K562 (cell line): Measurements from ENCODE around the gene C1orf87. TPM values are rescaled to one million over a fixed set of nuclear protein-coding genes. Genes with fewer than 3 reads are reported as not detected.

Experiments used
- ATAC-seq: fragments of 200-7000 bp; cut with Tn5 transposase; 3 replicates; pipeline ENCODE4 v1.9.1; 2020; ENCODE audit warnings: moderate library complexity
- BruUV-seq: library from RNA; stranded (reverse); fragments of 400-500 nt; replicated peaks from 2 replicates; lab custom pipeline; 2021; lab: Mats Ljungman, UMichigan
- CTCF ChIA-PET: fragments of 300-600 bp; formaldehyde crosslinking; extraction: SDS; loops from one replicate; lab custom pipeline; 2021; ENCODE audit warnings: low intra/inter-chr PET ratio; lab: Yijun Ruan, JAX
- POLR2A ChIA-PET: fragments of 300-600, 350-650 bp; sonication (Branson Sonifier 250); formaldehyde crosslinking; extraction: SDS; loops from one replicate; lab custom pipeline; 2021; ENCODE audit warnings: antibody characterized with exemption, inconsistent platforms; lab: Yijun Ruan, JAX
- DNase-seq, 4 experiments: peaks; one replicate each; pipeline versions ENCODE4 v3.0.0 to v3.0.0-alpha.2; 2011 to 2018; ENCODE audit warnings: low spot score in 3 of 4, mixed read lengths in 3 of 4; ENCODE audit errors: extremely low read depth in 1 of 4
- FAIRE-seq: peaks from 2 replicates; lab custom pipeline; 2011; peaks lifted over from hg19 to GRCh38; lab: Jason Lieb, UNC
- H2AFZ ChIP-seq: 2 replicates; pipeline ENCODE4 v1.6.0; 2011; ENCODE audit warnings: low read depth, low read length, control low read depth, inconsistent platforms
- H3K27ac ChIP-seq: fragments of 200-600 bp; 3 replicates; pipeline ENCODE4 v1.8.0; 2011; ENCODE audit warnings: low read depth, mild to moderate bottlenecking, control low read depth, inconsistent platforms, low read length, moderate library complexity, mixed read lengths; ENCODE audit errors: extremely low read depth
- H3K27me3 ChIP-seq, 2 experiments: fragments of 300-600 bp in 1 of 2; 2 replicates in 1 of 2; 3 replicates in 1 of 2; pipeline versions ENCODE4 v1.6.0 to v1.8.0; 2011; ENCODE audit warnings: inconsistent platforms in 2 of 2, low read length in 2 of 2, mild to moderate bottlenecking in 1 of 2, mixed read lengths in 1 of 2, moderate library complexity in 1 of 2; ENCODE audit not compliant: control insufficient read depth in 2 of 2, insufficient read depth in 2 of 2
- H3K36me3 ChIP-seq: fragments of 300-600 bp; 3 replicates; pipeline ENCODE4 v1.8.0; 2011; ENCODE audit warnings: mild to moderate bottlenecking, low read length, inconsistent platforms; ENCODE audit not compliant: control insufficient read depth, insufficient read depth
- H3K4me1 ChIP-seq, 2 experiments: fragments of 200-600 bp in 1 of 2; replicated peaks in 1 of 2; 2 replicates in 1 of 2; 3 replicates in 1 of 2; pipeline versions ENCODE4 v1.5.1 to v1.8.0; 2011; ENCODE audit warnings: inconsistent platforms in 2 of 2, low read length in 2 of 2, mild to moderate bottlenecking in 1 of 2, mixed read lengths in 1 of 2, moderate library complexity in 1 of 2; ENCODE audit not compliant: control insufficient read depth in 2 of 2, insufficient read depth in 2 of 2
- H3K4me2 ChIP-seq: 2 replicates; pipeline ENCODE4 v1.6.1; 2011; ENCODE audit warnings: low read length, control low read depth, inconsistent platforms, mixed read lengths; ENCODE audit not compliant: insufficient read depth
- H3K4me3 ChIP-seq: fragments of 200-600 bp; sonication (generic), shearing (Covaris generic); 2 replicates; pipeline ENCODE4 v1.5.1; 2016; ENCODE audit warnings: control low read depth, inconsistent platforms
- H3K79me2 ChIP-seq: fragments of 200-600 bp; 3 replicates; pipeline ENCODE4 v1.8.0; 2011; ENCODE audit warnings: low read length, inconsistent platforms; ENCODE audit not compliant: control insufficient read depth, insufficient read depth
- H3K9ac ChIP-seq, 2 experiments: 2 replicates each; pipeline versions ENCODE4 v1.6.0 to v1.6.1; 2011; ENCODE audit warnings: low read depth in 2 of 2, low read length in 2 of 2, control low read depth in 1 of 2, inconsistent platforms in 1 of 2, mild to moderate bottlenecking in 1 of 2, mixed read lengths in 1 of 2; ENCODE audit not compliant: insufficient read depth in 1 of 2
- H3K9me1 ChIP-seq: one replicate; pipeline ENCODE4 v1.6.0; 2011; ENCODE audit warnings: inconsistent platforms, mild to moderate bottlenecking, low read length, moderate library complexity; ENCODE audit not compliant: control insufficient read depth, insufficient read depth
- H3K9me3 ChIP-seq: replicated peaks from 2 replicates; pipeline ENCODE4 v1.5.1; 2011; ENCODE audit warnings: low read depth, low read length, inconsistent platforms; ENCODE audit not compliant: control insufficient read depth, insufficient read depth
- H4K20me1 ChIP-seq: replicated peaks from 2 replicates; pipeline ENCODE4 v1.6.1; 2011; ENCODE audit warnings: low read length, inconsistent platforms, mixed read lengths; ENCODE audit not compliant: control insufficient read depth, insufficient read depth
- CHCHD3 ChIP-seq: fragments of 250-450 bp; sonication (Bioruptor Pico); IDR thresholded peaks from 2 replicates; pipeline ENCODE4 v2.1.2; 2022; ENCODE audit warnings: mild to moderate bottlenecking
- HDGF ChIP-seq: fragments of 450-650 bp; IDR thresholded peaks from 2 replicates; pipeline ENCODE4 v1.6.1; 2016
- NCOA1 ChIP-seq: fragments of 450-650 bp; IDR thresholded peaks from 2 replicates; pipeline ENCODE4 v1.6.1; 2016; ENCODE audit warnings: low read depth
- SMC3 ChIP-seq: conservative IDR thresholded peaks from 2 replicates; pipeline ENCODE4 v1.6.1; 2011; ENCODE audit warnings: low read depth, low read length, improper control_type of control experiment; ENCODE audit not compliant: insufficient read depth
- ZNF778 ChIP-seq: fragments of 450-650 bp; formaldehyde crosslinking; IDR thresholded peaks from 2 replicates; pipeline ENCODE4 v1.4.0; 2020; ENCODE audit warnings: mild to moderate bottlenecking, moderate library complexity
- ZNF830 ChIP-seq: fragments of 250-450 bp; sonication (Bioruptor Pico); IDR thresholded peaks from 2 replicates; pipeline ENCODE4 v1.5.0; 2021; ENCODE audit warnings: mild to moderate bottlenecking
- WGBS: fragments of 100-300 bp; shearing (Covaris generic); methylation state at CpG from one replicate; pipeline ENCODE4 v1.1.6; 2016; ENCODE audit warnings: low coverage, mixed read lengths; ENCODE audit not compliant: insufficient coverage; ENCODE audit errors: missing lambda C conversion rate; 5-methylcytosine and 5-hydroxymethylcytosine counted together
- in situ Hi-C: fragments of 300-500 bp; cut with MboI; formaldehyde crosslinking; loops from 4 replicates; pipeline ENCODE4 v1.15.0; 2018; ENCODE audit warnings: inconsistent platforms, mixed read lengths
- intact Hi-C: fragments of 100-400 bp; cut with micrococcal nuclease; formaldehyde crosslinking; loops from 2 replicates; pipeline ENCODE4 v1.14.2; 2022
- polyA plus RNA-seq, 8 experiments: library from polyadenylated mRNA; depleted of rRNA in 4 of 8; stranded (reverse) in 5 of 8; unstranded in 3 of 8; fragments of >200 nt; fragmentation: Nextera tagmentation in 2 of 8; fragmentation: Illumina TruSeq in 1 of 8; extraction: Ambion mirVana in 2 of 8; extraction: Trizol in 1 of 8; gene quantifications; 2 replicates each; pipeline versions ENCODE4 v1.2.1 to v1.2.3, GENCODE V29; 2011 to 2014; ENCODE audit warnings: inconsistent platforms in 1 of 8, missing spikeins in 1 of 8
- total RNA-seq, 7 experiments: library from RNA; depleted of rRNA in 6 of 7; stranded (reverse); fragments of >200 nt in 6 of 7; fragmentation: Illumina TruSeq in 2 of 7; extraction: Trizol in 2 of 7; gene quantifications; 2 replicates each; pipeline versions ENCODE4 v1.2.1 to v1.2.3, GENCODE V29; 2011 to 2021; ENCODE audit warnings: low replicate concordance in 1 of 7
- TF ChIP-seq, protein P1 (sequence below): fragments of 200-800 bp; sonication (Bioruptor generic); IDR thresholded peaks from 2 replicates; pipeline ENCODE4 v1.6.1; 2017; ENCODE audit warnings: missing genetic modification characterization, missing compliant biosample characterization
- TF ChIP-seq, protein P2 (sequence below): sonication (generic); formaldehyde crosslinking; IDR thresholded peaks from 2 replicates; pipeline ENCODE4 v1.8.0; 2022; ENCODE audit warnings: mild to moderate bottlenecking, missing genetic modification reagents

Gene C1orf87
- total and polyA plus RNA-seq, 9 of the 15 experiments (the other 6 are each of a cell fraction or from before 2014, with no cell fraction given), result not detected

GRCh38 chr1:60035921-60036320, 37.6 kb downstream of the C1orf87 start (continued):
- TF ChIP-seq, protein P1, sequence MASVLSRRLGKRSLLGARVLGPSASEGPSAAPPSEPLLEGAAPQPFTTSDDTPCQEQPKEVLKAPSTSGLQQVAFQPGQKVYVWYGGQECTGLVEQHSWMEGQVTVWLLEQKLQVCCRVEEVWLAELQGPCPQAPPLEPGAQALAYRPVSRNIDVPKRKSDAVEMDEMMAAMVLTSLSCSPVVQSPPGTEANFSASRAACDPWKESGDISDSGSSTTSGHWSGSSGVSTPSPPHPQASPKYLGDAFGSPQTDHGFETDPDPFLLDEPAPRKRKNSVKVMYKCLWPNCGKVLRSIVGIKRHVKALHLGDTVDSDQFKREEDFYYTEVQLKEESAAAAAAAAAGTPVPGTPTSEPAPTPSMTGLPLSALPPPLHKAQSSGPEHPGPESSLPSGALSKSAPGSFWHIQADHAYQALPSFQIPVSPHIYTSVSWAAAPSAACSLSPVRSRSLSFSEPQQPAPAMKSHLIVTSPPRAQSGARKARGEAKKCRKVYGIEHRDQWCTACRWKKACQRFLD (CRISPR knock-in tag), result no peak
- TF ChIP-seq HDGF, result no peak
- TF ChIP-seq NCOA1, result no peak
- TF ChIP-seq ZNF778 (CRISPR knock-in tag), result no peak
- no peak for TF ChIP-seq SMC3
- no peak for TF ChIP-seq ZNF830 (CRISPR knock-in tag)

DNA sequence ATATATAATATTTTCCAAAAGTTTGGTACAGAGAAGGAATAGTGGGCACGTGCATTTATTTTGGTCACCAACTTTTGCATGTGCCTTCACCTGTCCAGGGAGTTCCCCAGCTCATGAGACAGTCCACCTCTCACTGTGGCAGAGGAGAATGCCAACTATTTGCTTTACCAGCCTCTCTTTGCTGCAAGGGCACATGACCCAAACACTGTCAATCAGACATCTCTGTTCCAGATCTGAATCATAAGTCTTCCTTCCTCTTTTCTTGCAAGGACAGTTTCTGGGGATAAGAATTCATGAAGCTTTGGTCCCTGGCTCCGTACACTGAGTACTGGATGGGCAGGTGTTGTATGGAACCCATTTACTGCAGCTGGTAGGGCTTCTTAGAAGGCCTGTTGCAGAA, 38.6 kb downstream of the C1orf87 start:
- no peaks in the 10 kb centered on the region for H3K4me1 ChIP-seq
- BruUV-seq, result no TSS peak
- H3K4me2 ChIP-seq, result no peak overlapping the region
- TF ChIP-seq CHCHD3 (CRISPR knock-in tag), result no peak
- TF ChIP-seq, protein P2, sequence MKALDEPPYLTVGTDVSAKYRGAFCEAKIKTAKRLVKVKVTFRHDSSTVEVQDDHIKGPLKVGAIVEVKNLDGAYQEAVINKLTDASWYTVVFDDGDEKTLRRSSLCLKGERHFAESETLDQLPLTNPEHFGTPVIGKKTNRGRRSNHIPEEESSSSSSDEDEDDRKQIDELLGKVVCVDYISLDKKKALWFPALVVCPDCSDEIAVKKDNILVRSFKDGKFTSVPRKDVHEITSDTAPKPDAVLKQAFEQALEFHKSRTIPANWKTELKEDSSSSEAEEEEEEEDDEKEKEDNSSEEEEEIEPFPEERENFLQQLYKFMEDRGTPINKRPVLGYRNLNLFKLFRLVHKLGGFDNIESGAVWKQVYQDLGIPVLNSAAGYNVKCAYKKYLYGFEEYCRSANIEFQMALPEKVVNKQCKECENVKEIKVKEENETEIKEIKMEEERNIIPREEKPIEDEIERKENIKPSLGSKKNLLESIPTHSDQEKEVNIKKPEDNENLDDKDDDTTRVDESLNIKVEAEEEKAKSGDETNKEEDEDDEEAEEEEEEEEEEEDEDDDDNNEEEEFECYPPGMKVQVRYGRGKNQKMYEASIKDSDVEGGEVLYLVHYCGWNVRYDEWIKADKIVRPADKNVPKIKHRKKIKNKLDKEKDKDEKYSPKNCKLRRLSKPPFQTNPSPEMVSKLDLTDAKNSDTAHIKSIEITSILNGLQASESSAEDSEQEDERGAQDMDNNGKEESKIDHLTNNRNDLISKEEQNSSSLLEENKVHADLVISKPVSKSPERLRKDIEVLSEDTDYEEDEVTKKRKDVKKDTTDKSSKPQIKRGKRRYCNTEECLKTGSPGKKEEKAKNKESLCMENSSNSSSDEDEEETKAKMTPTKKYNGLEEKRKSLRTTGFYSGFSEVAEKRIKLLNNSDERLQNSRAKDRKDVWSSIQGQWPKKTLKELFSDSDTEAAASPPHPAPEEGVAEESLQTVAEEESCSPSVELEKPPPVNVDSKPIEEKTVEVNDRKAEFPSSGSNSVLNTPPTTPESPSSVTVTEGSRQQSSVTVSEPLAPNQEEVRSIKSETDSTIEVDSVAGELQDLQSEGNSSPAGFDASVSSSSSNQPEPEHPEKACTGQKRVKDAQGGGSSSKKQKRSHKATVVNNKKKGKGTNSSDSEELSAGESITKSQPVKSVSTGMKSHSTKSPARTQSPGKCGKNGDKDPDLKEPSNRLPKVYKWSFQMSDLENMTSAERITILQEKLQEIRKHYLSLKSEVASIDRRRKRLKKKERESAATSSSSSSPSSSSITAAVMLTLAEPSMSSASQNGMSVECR (CRISPR knock-in tag), result no peak
- H3K9ac ChIP-seq, result no peak overlapping the region
- 0% methylated on average over 2 of the region's 2 CpGs for WGBS
- no peak for DNase-seq
- H3K27ac ChIP-seq, result no peak overlapping the region
- FAIRE-seq, result no peak
- no peaks in the 10 kb centered on the region for H3K36me3 ChIP-seq
- intact Hi-C loops (no loop called here), in situ Hi-C loops (no loop called here)
- no peaks in the 10 kb centered on the region for H3K79me2 ChIP-seq
- no peaks in the 10 kb centered on the region for H3K9me3 ChIP-seq
- ChIA-PET CTCF (no interaction called here), POLR2A (no interaction called here)
- no peaks in the 10 kb centered on the region for H4K20me1 ChIP-seq
- H2AFZ ChIP-seq, result no peak overlapping the region
- H3K27me3 ChIP-seq, result no peaks in the 10 kb centered on the region
- ATAC-seq, result no peak
- no peaks in the 10 kb centered on the region for H3K9me1 ChIP-seq
- no peak overlapping the region for H3K4me3 ChIP-seq
